Transverse colon (tissue), 3 donors: Measurements from ENCODE around the gene ZMIZ1.

Source experiments
- CTCF ChIP-seq, 5 experiments: fragments of 200-600 bp in 3 of 5; fragments of 450-650 bp in 2 of 5; sonication (generic) in 3 of 5; IDR thresholded peaks; 1 replicate in 2 of 5; 2 replicates in 3 of 5; pipeline ENCODE4 v1.5.1; 2016 to 2017; ENCODE audit warnings: antibody characterized with exemption in 5 of 5, inconsistent platforms in 3 of 5, mild to moderate bottlenecking in 2 of 5, moderate library complexity in 1 of 5
- EP300 ChIP-seq: sonication (generic); formaldehyde crosslinking; IDR thresholded peaks from one replicate; pipeline ENCODE4 v1.6.1; 2017; ENCODE audit warnings: antibody characterized with exemption, low read depth

GRCh38 chr10:79063071-79063491, 5.7 kb upstream of the ZMIZ1 start:
- TF ChIP-seq CTCF (IDR thresholded peaks at IDR 0.05) (no peak), EP300 (no peak)
